ENCODE measurements around the gene ACTN1.
"Not testable (repeated sequence)": the region's sequence is repeated elsewhere in the genome, so short reads cannot be mapped to it uniquely, and the experiment has no call there.

ACTN1 gene

GRCh38 chr14:68979021-68979721 lies at the start of gene ACTN1:
Gene ACTN1, minus strand, starts transcription at chr14:68979302. Its CDS starts 246 bp downstream, at chr14:68979056.
- DNase-seq: peak; percentile 96

DNA sequence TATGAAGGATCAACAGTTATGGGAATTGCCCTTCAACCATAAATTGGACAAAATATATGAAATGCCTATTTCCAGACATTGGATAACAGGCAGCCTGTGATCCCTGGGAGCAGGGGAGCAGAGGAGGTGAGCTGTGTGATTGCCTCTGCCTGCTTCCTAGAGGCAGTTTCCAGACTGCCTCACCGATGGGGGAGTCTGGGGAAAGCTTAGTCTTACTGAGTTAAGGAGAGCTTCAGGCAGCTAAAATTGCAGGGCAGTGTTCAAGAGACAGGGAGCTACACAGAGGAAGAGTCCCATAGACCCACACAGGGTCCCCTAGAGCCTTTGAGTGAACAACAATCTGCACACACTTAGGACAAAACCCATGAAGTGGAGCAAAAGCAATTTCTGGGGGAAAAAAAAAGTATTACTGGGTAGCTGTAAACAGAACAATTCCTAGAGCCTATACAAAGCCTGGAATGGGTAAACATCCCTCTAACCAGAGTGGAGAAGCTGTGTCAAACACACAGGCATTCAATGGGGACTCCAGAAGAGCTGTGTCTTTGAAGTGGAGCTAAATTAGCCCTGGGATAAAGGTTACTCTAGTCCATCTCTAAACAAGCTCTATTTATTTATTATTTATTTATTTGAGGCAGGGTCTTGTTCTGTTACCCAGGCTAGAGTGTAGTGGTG lies 48.3 kb upstream of the ACTN1 start:
- DNase-seq: no peak

DNA sequence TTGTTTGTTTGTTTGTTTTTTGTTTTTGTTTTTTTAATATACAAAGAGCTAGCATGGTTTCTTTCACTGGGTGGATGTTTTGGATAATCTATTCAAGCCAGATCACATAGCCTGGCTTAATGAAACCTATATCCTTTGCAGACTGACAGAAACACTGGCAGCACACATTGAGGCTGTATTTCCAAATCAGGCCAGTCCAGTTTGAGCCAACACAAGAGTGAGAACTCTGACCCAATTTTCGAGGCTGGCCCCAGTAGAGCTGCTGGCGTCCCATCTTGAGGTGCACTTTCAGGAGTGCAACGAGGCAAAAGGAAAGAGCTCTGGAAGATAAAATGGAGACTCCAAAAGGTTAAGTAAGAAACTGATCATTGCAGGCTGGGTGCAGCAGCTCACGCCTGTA lies 43.9 kb upstream of the ACTN1 start:
- no peak for DNase-seq

GRCh38 chr14:69022093-69022492 lies 43.0 kb upstream of the ACTN1 start:
- not testable (repeated sequence) for DNase-seq

GRCh38 chr14:69017706-69018105 lies 38.6 kb upstream of the ACTN1 start:
- no peak for DNase-seq

DNA sequence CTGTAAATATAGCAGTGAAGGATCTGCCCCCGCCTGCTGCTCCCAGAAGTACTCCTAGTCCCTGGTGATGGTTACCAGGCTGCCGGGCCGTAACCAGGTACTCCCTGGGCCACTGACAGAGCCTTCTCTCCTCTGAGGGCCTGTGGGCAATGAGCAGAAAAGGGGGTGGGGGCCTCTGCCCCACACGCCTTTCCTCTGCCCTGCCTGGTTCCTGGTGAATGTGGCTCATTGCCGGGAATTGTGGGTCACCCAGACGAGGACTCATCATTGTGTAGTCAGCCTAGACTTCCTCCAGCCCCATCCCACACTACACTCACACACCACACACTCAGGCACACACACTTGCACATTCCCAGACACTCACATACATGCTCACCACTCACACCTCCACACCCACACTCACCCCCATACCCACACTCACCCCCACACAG lies 35.7 kb upstream of the ACTN1 start:
- peak; percentile 59 for DNase-seq

DNA sequence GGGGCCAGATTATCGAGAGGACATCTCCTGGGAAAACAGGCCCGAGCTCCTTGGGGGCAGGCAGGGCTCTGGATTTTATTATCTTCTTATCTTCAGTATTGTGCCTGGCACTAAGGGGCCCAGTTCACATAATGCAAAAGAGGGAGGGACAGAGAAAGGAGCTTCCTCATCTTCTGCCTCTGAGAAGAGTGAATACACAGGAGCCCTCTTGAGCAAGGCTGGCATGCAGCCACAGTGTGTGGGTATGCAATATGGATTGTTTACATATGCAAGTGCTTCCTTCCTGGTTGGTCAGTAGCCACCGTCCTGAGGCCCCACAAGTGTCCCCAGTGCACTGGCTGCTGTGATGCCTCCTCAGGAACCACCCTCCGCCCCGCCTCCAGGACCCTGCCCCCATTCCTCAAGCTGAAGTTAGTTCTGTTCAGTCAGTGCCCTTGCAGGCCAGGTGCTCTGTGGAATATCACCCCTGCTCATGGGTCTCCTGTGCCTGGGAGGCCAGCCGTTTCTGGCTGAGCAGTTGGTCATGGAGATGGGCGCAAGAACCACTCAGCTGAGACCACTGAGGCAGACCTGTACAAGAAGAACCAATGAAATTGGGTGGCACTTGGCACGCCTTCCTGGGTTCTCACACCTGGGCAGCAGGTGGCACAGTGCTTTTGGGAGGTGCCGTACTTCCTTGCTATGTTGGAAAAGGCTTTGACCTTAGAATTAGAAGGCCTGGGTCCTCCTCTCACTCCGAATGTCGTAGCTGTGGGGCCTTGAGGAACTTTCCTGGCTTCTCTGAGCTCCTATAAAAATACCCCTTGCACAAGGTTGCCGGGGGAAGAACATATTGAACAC lies 35.1 kb upstream of the ACTN1 start:
- DNase-seq: peak; percentile 97

GRCh38 chr14:69012256-69012953 lies 33.3 kb upstream of the ACTN1 start:
- peak; percentile 82 for DNase-seq

DNA sequence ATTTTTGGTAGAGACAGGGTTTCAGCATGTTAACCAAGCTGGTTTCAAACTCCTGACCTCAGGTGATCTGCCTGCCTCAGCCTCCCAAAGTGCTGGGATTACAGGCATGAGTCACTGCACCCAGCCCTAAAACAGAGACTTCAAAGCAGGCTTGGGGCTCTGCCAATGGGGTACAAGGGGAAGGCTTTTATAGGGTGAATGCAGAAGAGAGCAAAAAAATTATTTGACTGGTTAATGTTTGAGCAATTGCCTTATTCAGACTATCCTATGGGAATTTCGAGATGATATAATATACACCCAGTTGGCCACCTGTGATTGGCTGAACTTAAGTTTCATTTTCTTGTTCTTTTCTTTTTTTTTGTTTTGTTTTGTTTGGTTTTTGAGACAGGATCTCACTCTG lies 31.5 kb upstream of the ACTN1 start:
- peak; percentile 80 for DNase-seq

DNA sequence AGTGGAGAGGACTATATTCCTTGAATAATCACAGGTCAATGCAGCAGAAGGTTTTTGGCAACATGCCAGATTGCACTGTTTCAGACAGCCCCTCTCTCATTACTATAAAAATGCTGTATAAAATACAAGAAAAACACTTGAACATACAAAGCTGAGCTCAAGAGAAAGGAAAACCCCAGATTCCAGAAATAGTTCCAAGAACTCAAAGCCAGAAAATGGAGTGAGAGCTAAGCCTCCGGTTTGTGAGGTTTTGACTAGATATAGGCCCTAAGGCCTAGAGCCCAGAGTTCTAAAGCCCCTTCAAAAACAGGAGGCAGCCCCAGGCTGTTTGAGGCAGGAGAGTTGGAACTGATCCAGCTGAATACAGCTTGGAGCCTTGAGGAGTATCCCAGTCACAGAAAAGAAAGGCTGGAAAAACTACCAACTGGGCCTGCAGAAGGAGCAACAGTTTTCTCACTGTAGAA lies 29.4 kb upstream of the ACTN1 start:
- DNase-seq: no peak

DNA sequence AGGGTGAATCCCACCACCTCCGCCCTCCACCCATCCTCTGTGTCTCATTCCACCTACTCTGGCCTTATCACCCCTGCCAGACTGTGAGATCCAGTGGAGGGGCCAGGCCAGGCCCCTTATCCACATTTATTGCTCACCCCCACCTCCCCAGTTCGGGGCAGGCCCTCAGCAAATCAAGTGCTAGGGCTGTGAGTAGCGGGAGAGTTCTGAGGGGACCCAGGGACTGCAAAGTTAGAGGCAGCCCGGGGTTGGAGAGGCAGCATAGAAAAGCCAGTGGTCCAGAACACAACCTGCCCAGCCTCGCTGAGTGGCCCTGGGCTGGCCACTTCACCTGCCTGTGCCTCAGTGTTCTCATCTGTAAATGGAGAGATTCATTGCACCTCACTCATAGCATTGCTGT lies 27.2 kb upstream of the ACTN1 start:
- DNase-seq: no peak

DNA sequence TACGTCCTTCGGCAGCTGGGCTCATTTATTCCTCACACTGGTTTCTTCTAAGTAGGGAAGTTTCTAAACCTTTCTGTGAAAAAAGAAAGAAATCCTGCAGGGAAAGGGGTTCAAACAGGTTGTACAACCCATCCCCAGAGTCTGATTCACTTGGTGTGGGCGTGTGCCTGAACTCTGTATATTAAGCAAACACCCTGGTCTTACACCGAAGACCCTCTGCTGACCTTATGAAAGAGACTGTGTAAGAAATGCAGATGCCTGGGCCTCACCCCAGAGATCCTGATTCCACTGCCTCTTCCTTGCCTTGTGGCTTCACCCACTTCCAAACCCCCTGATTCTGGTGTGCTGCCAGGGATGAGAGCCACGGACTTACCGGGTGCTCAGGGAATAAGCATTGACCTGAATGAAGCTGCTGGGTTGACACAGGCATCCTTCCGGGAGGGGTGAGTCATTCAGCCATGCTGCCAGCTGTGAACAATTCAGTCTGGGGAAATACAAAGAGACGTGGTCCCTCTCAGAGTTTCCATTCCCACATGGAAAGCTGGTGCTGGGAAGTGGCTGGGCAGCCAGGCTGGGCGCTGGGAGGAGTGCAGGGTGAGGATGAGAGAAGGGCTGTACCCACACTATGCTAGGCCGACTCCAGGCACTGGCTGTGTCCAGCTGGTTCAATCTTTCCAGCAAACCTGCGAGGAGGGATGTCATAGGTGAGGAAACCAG lies 26.5 kb upstream of the ACTN1 start:
- peak; percentile 52 for DNase-seq

DNA sequence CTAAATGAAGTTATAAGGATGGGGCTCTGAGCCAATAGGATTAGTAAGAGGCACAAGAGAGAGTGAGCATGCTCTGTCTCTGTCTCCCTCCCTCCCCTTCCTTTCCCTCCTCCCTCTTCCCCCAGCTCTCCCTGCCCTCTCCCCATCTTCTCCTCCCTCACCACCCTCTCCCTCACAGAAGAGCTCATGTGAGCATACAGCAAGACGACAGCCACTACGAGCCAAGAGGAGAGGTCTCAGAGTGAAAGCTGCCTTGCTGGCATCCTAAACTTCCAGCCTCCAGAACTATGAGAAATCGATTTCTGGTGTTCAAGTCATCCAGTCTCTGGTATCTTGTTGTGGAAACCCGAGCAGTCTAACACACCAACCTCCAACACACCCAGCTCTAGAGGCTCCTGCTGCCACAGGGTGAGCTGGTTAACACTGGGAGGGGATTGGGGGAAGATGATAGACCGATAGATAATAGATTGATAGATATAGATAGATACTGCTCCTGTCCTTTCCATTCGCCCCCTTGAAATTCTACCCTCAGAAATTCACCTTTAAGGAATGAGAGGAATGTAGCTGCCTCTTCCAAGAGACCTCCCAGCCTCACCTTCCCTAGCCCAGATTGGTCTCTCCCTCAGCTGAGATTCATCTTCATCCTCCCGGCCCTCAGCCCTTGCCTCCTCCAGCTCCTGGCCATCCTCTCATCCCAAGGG lies 25.8 kb upstream of the ACTN1 start:
- no peak for DNase-seq

GRCh38 chr14:69003626-69004025 lies 24.5 kb upstream of the ACTN1 start:
- no peak for DNase-seq

DNA sequence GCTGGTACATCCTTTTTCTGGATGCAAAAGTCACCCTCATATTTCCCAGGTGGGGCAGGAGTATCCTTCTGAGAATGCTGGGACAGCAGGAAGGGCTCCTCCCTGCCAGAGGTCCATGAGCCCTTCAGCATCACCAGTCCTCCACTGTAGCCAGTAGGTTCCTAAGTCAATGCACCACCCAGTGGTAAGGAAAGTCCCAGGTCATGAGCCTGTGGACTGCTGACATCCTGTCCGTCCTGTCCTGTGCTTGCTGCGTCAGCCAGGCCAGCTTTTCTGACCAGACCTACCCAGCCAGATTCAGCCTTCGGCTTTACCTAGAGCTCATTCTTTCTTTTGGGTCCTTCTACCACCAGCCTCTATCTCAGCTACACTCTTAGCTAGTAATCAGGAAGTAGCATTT lies 23.0 kb upstream of the ACTN1 start:
- DNase-seq: peak; percentile 51

- DNase-seq: no peak
These were observed 22.3 kb upstream of the ACTN1 start for GRCh38 chr14:69001375-69001774.

GRCh38 chr14:68998062-68998461 lies 19.0 kb upstream of the ACTN1 start:
- DNase-seq: no peak

DNA sequence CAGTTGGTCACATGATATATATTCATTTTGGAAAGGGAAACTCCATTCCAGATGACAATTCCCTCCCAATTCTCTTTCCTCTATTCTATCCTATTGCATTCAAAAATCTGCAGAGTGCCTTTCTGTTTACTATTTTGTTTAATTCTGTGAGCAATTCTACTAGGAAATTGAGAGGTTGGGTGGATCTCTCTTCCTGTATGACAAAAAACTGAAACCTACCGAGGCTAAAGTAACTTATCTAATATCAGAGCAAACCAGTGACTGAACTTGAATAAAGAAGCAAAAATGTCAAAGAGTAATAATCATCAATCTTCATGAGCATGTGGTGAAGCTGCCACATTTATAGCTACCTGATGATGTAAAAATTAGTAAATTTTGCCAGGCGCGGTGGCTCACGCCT lies 16.6 kb upstream of the ACTN1 start:
- DNase-seq: no peak

- no peak for DNase-seq
These were observed 15.0 kb upstream of the ACTN1 start for GRCh38 chr14:68994056-68994455.

DNA sequence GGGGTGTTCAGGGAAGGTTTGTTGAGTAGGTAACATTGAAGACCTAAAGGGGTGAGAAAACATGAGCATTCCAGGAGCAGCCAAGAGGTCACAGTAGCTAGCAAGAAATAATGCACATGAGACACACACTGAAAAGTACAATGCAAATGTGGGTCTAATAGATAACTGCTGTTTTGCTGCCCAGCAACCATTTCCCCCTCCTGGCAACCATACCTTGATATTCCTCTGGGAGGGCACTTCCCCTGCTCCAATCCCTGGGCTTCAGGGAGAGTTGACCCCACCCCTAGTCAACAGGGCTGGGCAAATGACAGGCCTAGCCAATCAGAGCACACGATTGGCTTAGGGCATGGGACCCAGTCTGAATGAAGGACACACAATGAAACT lies 8.5 kb upstream of the ACTN1 start:
- no peak for DNase-seq

GRCh38 chr14:68986926-68987652 lies 8.0 kb upstream of the ACTN1 start:
- no peak for DNase-seq

Data from inflammatory macrophage treated with lipopolysaccharide for 4 hours (primary cell).